GM19351 (cell line): Measurements from ENCODE around the gene ACP7.
"Not testable (repeated sequence)": the region's sequence is repeated elsewhere in the genome, so short reads cannot be mapped to it uniquely, and the experiment has no call there.

Source experiments
- ATAC-seq: cut with Tn5 transposase; IDR thresholded peaks from one replicate; pipeline ENCODE4 v1.9.1; 2021; ENCODE audit warnings: mild to moderate bottlenecking, moderate library complexity; ENCODE audit not compliant: unreplicated experiment

Gene ACP7

GRCh38 chr19:39129116-39129515, 44.9 kb downstream of the ACP7 start:
- no peak for ATAC-seq

- ATAC-seq: no peak
Observed at GRCh38 chr19:39130337-39131254, 46.4 kb downstream of the ACP7 start.

- no peak for ATAC-seq
Observed at GRCh38 chr19:39131255-39131755, 47.1 kb downstream of the ACP7 start.

GRCh38 chr19:39132344-39132969, 48.3 kb downstream of the ACP7 start:
- no peak for ATAC-seq

GRCh38 chr19:39133431-39134270, 49.5 kb downstream of the ACP7 start:
- no peak for ATAC-seq

- ATAC-seq: no peak
Observed at GRCh38 chr19:39135701-39136100, 51.5 kb downstream of the ACP7 start.

- ATAC-seq: no peak
Observed at GRCh38 chr19:39136225-39136940, 52.2 kb downstream of the ACP7 start.

GRCh38 chr19:39137131-39137530, 53.0 kb downstream of the ACP7 start:
- ATAC-seq: no peak

GRCh38 chr19:39138221-39139211, 54.3 kb downstream of the ACP7 start:
- ATAC-seq: no peak

GRCh38 chr19:39139305-39139874, 55.2 kb downstream of the ACP7 start:
- no peak for ATAC-seq

GRCh38 chr19:39139971-39140453, 55.8 kb downstream of the ACP7 start:
- ATAC-seq: no peak

- ATAC-seq: no peak
Observed at GRCh38 chr19:39140594-39140993, 56.4 kb downstream of the ACP7 start.

- no peak for ATAC-seq
Observed at GRCh38 chr19:39141929-39142328, 57.8 kb downstream of the ACP7 start.

- ATAC-seq: no peak
Observed at GRCh38 chr19:39142630-39143029, 58.5 kb downstream of the ACP7 start.

GRCh38 chr19:39143757-39144289, 59.7 kb downstream of the ACP7 start:
- ATAC-seq: not testable (repeated sequence)

GRCh38 chr19:39144290-39145071, 60.3 kb downstream of the ACP7 start:
- ATAC-seq: no peak

- no peak for ATAC-seq
Observed at GRCh38 chr19:39145180-39145953, 61.2 kb downstream of the ACP7 start.
